Body of pancreas (tissue), 4 donors: ENCODE measurements around the gene SOBP.

Source experiments
- POLR2A ChIP-seq, 3 donors: fragments of 450-650 bp; IDR thresholded peaks; one replicate each; pipeline ENCODE4 v1.6.1; 2016; ENCODE audit warnings: antibody characterized with exemption in 3 of 3, mild to moderate bottlenecking in 2 of 3
- TF ChIP-seq, protein P1 (sequence below), 7 experiments: fragments of 450-650 bp in 4 of 7; fragments of 200-600 bp in 3 of 7; sonication (generic) in 3 of 7; IDR thresholded peaks; one replicate each; pipeline ENCODE4 v1.5.1; 2016 to 2019; ENCODE audit warnings: antibody characterized with exemption in 7 of 7

- no peak for TF ChIP-seq POLR2A (IDR thresholded peaks at IDR 0.05)
- TF ChIP-seq, protein P1, sequence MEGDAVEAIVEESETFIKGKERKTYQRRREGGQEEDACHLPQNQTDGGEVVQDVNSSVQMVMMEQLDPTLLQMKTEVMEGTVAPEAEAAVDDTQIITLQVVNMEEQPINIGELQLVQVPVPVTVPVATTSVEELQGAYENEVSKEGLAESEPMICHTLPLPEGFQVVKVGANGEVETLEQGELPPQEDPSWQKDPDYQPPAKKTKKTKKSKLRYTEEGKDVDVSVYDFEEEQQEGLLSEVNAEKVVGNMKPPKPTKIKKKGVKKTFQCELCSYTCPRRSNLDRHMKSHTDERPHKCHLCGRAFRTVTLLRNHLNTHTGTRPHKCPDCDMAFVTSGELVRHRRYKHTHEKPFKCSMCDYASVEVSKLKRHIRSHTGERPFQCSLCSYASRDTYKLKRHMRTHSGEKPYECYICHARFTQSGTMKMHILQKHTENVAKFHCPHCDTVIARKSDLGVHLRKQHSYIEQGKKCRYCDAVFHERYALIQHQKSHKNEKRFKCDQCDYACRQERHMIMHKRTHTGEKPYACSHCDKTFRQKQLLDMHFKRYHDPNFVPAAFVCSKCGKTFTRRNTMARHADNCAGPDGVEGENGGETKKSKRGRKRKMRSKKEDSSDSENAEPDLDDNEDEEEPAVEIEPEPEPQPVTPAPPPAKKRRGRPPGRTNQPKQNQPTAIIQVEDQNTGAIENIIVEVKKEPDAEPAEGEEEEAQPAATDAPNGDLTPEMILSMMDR (IDR thresholded peaks at IDR 0.05): no peak
Observed at GRCh38 chr6:107579456-107580056, 89.6 kb downstream of the SOBP start.
